Measurements from ENCODE around the gene RSPO3.

DNA sequence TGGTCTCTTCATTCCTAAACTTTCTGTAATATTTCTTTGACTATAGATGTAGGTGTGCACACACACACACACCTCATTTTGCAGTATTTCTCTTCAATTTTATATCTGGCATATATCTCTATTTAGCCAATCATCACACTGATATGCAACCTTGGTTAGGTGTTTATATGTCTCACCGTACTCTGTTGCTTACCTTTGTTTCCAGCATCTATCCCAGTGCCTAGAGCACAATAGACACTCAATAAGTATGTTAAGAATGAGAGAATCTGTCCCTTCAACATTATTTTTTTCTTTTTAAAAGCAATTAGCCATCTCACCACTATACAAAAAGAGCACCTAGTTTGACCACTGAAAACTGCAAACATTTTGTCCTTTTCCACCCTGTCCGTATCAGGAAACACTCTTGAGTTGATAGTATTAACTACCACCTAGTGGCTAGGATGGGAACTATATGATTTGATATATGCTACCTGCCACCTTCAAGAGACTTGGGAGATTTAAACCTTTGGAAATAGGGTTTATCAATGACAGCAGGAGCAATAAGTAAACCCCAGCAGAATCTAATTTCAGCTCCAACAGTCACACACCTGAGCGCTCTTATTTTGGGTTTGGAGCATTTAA is 48.7 kb upstream of the RSPO3 start:
- TF ChIP-seq CTCF (IDR thresholded peaks at IDR 0.05) (peak; percentile 38 to 49 (median 40)), POLR2A (IDR thresholded peaks at IDR 0.05) (no peak)

Measured in right lobe of liver (tissue), 4 donors.